ENCODE data around the gene ZNF407. TPM values are rescaled to one million over a fixed set of nuclear protein-coding genes. Genes with fewer than 3 reads are reported as not detected.
"Not testable (repeated sequence)": the region's sequence is repeated elsewhere in the genome, so short reads cannot be mapped to it uniquely, and the experiment has no call there.

The ZNF407 gene
- total and polyA plus RNA-seq, 2 donors = 5.1 to 9.7 TPM

DNA sequence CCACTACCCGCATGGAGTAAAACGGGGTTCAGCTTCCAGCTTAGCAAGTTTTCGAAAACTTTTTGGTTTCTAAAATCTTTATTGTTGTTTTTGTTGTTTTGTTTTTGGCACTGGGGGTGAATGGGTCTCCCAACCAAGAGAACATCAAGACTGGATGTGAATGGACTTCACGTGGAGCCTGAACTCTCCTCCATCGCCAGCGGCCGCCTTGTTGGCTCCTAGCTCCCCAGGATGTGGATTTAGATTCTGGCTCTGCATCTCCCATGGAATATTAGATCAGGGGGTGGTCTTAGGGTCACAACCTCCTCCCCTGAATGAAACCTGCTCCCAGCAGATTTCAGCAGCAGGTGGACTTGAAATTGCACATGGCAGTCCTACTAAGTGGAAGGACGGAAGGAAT, 488.0 kb downstream of the ZNF407 start:
- H3K36me3 ChIP-seq (ENCODE audit: control insufficient read depth in 2 of 2, insufficient read depth in 2 of 2, low read length in 1 of 2); H3K4me1 ChIP-seq (ENCODE audit: control insufficient read depth in 2 of 2, insufficient read depth in 2 of 2, low read length in 2 of 2); DNase-seq (ENCODE audit: low read depth in 6 of 9, low spot score in 9 of 9); H3K4me3 ChIP-seq (ENCODE audit: low read length in 2 of 2); H3K27me3 ChIP-seq (ENCODE audit: control insufficient read depth in 2 of 2, insufficient read depth in 1 of 2, low read length in 1 of 2); H3K27ac ChIP-seq (ENCODE audit: low read depth in 1 of 2, low read length in 1 of 2); H3K9me3 ChIP-seq (ENCODE audit: control insufficient read depth in 2 of 2, insufficient read depth in 1 of 2, low read length in 1 of 2): not testable (repeated sequence)
- 97% methylated on average over 8 of the region's 8 CpGs for WGBS

DNA sequence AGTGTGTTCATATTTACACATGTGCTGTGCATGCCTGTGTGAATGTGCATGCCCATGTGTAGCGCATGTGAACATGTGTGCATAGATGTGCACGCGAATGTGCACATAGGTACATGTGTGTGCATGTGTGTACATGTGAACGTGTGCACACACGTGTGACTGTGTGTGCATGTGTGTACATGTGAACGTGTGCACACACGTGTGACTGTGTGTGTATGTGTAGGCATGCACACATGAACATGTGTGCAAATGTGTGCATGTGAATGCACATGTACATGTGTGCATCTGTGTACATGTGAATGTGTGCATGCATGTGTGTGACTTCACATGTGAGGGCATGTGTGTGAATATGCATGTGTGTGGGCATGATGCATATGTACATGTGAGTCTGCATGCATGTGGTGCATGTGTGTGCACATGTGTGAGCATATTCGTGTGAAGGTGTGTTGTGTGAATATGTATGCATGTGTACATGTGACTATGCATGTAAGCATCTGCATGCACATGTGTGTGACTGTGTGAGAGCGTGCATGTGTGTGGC, 488.9 kb downstream of the ZNF407 start:
- Histone ChIP-seq H3K4me1 (ENCODE audit: control insufficient read depth in 2 of 2, insufficient read depth in 2 of 2, low read length in 2 of 2) (no peaks in the 10 kb centered on the region), H3K36me3 (ENCODE audit: control insufficient read depth in 2 of 2, insufficient read depth in 2 of 2, low read length in 1 of 2) (no peaks in the 10 kb centered on the region), H3K27me3 (ENCODE audit: control insufficient read depth in 2 of 2, insufficient read depth in 1 of 2, low read length in 1 of 2) (no peaks in the 10 kb centered on the region), H3K27ac (ENCODE audit: low read depth in 1 of 2, low read length in 1 of 2) (no peak overlapping the region), H3K4me3 (ENCODE audit: low read length in 2 of 2) (no peak overlapping the region), H3K9me3 (ENCODE audit: control insufficient read depth in 2 of 2, insufficient read depth in 1 of 2, low read length in 1 of 2) (peaks cover 0 to 10% of the 10 kb centered on the region in 2 donors)
- WGBS = 97% methylated on average over 9 of the region's 9 CpGs
- DNase-seq (ENCODE audit: low read depth in 6 of 9, low spot score in 9 of 9) = no peak

DNA sequence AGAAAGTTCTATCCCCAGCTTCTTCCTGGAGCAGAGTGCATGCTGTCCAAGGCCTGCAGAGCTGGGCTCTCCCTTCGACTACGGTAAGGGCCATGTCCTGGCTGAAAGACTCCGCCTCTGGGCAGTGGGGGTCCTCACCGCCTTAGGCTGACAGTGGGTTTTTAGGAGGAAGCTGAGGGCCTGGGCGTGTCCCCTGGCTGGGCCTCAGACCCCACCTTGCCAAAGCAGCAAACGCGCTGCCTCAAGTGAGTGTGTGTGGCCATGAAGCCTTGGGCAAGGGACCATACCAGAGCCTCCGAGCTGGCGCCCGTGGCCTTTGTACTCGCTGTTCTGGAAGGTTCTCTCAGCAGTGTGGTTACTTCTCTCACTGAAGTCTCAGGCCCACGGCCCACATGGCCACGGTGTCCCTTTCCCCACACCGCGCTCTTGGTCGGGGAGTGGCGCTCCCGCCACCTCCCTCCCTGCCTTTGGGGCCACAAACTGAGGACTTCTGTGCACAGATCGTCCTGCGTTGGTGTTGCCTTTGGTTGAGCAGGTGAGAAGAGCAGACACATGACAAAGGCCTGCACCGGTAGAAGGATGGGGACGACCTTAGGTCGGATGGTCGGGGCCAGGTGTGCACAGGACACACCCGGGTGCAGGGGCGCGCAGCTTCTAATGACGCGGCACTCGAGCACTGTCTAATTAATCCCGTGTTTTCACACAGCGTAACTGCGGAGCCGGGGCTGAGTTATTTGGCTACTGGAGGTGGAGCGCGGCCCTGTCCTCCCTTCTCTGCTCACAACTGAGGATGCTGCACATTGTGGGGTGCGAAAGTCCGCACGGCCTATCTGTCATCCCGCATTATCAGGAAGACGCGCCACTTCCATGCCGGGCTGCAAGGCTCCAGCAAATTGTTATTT, 489.7 kb downstream of the ZNF407 start:
- H3K36me3 ChIP-seq (ENCODE audit: control insufficient read depth in 2 of 2, insufficient read depth in 2 of 2, low read length in 1 of 2) = no peaks in the 10 kb centered on the region
- H3K27ac ChIP-seq (ENCODE audit: low read depth in 1 of 2, low read length in 1 of 2) = no peak overlapping the region
- DNase-seq (ENCODE audit: low read depth in 6 of 9, low spot score in 9 of 9) = no peak
- H3K27me3 ChIP-seq (ENCODE audit: control insufficient read depth in 2 of 2, insufficient read depth in 1 of 2, low read length in 1 of 2) = no peaks in the 10 kb centered on the region
- no peaks in the 10 kb centered on the region for H3K4me1 ChIP-seq (ENCODE audit: control insufficient read depth in 2 of 2, insufficient read depth in 2 of 2, low read length in 2 of 2)
- 98% methylated on average over 43 of the region's 43 CpGs for WGBS
- H3K4me3 ChIP-seq (ENCODE audit: low read length in 2 of 2) = no peak overlapping the region
- H3K9me3 ChIP-seq (ENCODE audit: control insufficient read depth in 2 of 2, insufficient read depth in 1 of 2, low read length in 1 of 2) = peaks cover 0 to 10% of the 10 kb centered on the region in 2 donors

DNA sequence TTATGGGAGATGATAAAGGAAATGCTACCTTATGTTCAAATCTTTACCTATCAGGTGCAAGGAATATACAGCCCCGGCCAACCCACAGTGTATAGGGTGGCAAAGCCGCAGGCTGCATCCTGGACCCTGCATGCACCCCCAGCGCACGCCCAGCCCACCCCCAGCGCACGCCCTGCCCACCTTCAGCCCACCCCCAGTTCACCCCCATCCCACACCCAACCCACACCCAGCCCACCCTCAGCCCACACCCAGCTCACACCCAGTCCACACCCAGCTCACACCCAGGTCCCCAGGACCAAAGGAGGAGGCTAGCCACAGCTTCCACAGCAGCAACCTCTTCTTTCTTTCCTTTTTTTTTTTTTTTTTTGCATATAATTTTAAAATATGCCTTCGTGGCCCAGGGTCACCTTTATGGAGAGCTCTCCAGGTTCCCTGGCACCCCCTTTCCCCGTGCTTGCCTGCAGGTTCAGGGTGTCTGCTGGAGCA, 490.4 kb downstream of the ZNF407 start:
- no peak overlapping the region for H3K27ac ChIP-seq (ENCODE audit: low read depth in 1 of 2, low read length in 1 of 2)
- H3K27me3 ChIP-seq (ENCODE audit: control insufficient read depth in 2 of 2, insufficient read depth in 1 of 2, low read length in 1 of 2) = no peaks in the 10 kb centered on the region
- no peaks in the 10 kb centered on the region for H3K4me1 ChIP-seq (ENCODE audit: control insufficient read depth in 2 of 2, insufficient read depth in 2 of 2, low read length in 2 of 2)
- no peak for DNase-seq (ENCODE audit: low read depth in 6 of 9, low spot score in 9 of 9)
- WGBS = 95% methylated on average over 8 of the region's 8 CpGs
- no peaks in the 10 kb centered on the region for H3K36me3 ChIP-seq (ENCODE audit: control insufficient read depth in 2 of 2, insufficient read depth in 2 of 2, low read length in 1 of 2)
- H3K9me3 ChIP-seq (ENCODE audit: control insufficient read depth in 2 of 2, insufficient read depth in 1 of 2, low read length in 1 of 2) = peaks cover 0 to 10% of the 10 kb centered on the region in 2 donors
- no peak overlapping the region for H3K4me3 ChIP-seq (ENCODE audit: low read length in 2 of 2)

DNA sequence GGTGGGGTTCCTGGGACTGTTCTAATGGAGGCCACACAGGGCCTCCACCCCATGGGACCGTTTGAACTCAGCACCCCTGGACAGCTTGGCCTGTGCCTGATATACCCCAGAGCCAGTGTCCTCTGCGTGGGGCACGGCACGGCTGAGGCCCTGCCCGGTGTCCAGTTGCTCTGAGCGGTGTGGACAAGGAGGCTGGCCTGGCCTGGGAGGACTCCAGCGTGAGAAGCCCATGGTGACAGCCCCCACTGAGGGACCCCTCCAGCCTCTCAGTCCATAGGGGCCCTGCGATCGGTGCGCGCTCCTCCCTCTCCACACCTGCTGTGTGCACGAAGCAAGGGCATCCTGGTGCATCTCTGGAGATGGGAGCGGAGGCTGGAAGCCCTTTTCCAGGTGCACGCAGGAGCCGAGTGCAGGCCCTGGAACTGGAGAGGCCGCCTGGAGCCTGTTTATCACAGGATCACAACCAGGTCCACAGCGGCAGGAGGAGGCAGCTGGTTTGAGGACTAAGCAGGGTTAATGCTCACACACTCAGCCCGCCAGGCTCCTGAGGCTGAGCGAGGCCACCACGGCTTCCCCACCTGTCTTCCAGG, 491.0 kb downstream of the ZNF407 start:
- Histone ChIP-seq H3K36me3 (ENCODE audit: control insufficient read depth in 2 of 2, insufficient read depth in 2 of 2, low read length in 1 of 2) (no peaks in the 10 kb centered on the region), H3K27ac (ENCODE audit: low read depth in 1 of 2, low read length in 1 of 2) (no peak overlapping the region), H3K27me3 (ENCODE audit: control insufficient read depth in 2 of 2, insufficient read depth in 1 of 2, low read length in 1 of 2) (no peaks in the 10 kb centered on the region), H3K4me1 (ENCODE audit: control insufficient read depth in 2 of 2, insufficient read depth in 2 of 2, low read length in 2 of 2) (no peaks in the 10 kb centered on the region), H3K9me3 (ENCODE audit: control insufficient read depth in 2 of 2, insufficient read depth in 1 of 2, low read length in 1 of 2) (peaks cover 0 to 9% of the 10 kb centered on the region in 2 donors), H3K4me3 (ENCODE audit: low read length in 2 of 2) (no peak overlapping the region)
- 97% methylated on average over 20 of the region's 20 CpGs for WGBS
- no peak for DNase-seq (ENCODE audit: low read depth in 6 of 9, low spot score in 9 of 9)

DNA sequence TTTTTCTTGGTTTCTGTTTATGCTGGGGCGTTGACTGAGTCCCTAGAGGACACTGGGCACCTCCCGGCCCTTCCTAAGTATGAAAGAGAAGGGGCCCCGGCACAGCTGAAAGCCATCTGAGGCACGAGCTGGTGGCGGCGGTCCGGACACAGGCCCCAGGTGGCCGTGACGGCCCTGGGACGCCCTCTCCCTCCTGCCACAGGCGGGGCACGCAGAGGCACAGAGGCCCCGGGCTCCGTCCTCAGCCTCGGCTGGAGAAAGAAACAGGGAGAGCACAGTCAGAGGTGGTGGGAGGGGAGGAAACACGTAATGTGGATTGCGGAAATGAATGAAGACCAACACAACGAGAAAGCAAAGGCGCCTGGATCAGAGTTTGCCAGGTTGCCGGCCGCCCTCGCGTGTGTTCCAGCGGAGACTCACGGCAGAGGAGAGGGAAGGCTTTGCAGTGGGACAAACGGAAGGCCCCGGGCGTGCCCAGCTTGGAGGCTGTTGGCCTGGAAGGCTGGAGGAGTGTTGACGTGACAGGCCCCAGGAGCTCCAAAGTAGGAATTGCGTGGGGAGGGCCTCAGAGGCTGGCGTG, 492.2 kb downstream of the ZNF407 start:
- H3K4me1 ChIP-seq (ENCODE audit: control insufficient read depth in 2 of 2, insufficient read depth in 2 of 2, low read length in 2 of 2) = no peaks in the 10 kb centered on the region
- H3K4me3 ChIP-seq (ENCODE audit: low read length in 2 of 2) = no peak overlapping the region
- WGBS = 96% methylated on average over 31 of the region's 31 CpGs
- no peak for DNase-seq (ENCODE audit: low read depth in 6 of 9, low spot score in 9 of 9)
- no peaks in the 10 kb centered on the region for H3K36me3 ChIP-seq (ENCODE audit: control insufficient read depth in 2 of 2, insufficient read depth in 2 of 2, low read length in 1 of 2)
- H3K27me3 ChIP-seq (ENCODE audit: control insufficient read depth in 2 of 2, insufficient read depth in 1 of 2, low read length in 1 of 2) = no peaks in the 10 kb centered on the region
- peaks cover 0 to 6% of the 10 kb centered on the region in 2 donors for H3K9me3 ChIP-seq (ENCODE audit: control insufficient read depth in 2 of 2, insufficient read depth in 1 of 2, low read length in 1 of 2)
- no peak overlapping the region for H3K27ac ChIP-seq (ENCODE audit: low read depth in 1 of 2, low read length in 1 of 2)

DNA sequence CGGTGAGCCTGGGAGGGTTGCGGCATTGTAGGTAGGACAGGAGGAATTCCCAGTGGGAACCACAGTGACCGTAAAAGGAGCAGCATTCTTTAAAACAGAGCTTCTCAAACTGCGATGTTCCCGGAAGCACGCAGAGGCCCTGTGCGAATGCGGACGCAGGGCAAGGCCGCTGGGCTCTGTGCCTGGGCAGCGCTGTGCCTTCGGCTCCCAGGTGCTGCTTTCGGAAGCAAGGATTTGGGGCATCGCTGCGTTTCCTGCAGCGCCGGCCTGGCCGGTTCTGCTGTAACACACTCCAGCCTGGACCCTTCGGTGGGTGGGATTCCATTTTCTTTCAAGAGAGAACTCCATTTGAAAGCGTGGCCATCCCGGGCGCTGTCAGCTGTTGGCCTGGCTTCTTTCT, 492.7 kb downstream of the ZNF407 start:
- no peak for DNase-seq (ENCODE audit: low read depth in 6 of 9, low spot score in 9 of 9)
- 96% methylated on average over 22 of the region's 22 CpGs for WGBS
- Histone ChIP-seq H3K27ac (ENCODE audit: low read depth in 1 of 2, low read length in 1 of 2) (no peak overlapping the region), H3K9me3 (ENCODE audit: control insufficient read depth in 2 of 2, insufficient read depth in 1 of 2, low read length in 1 of 2) (peaks cover 0 to 6% of the 10 kb centered on the region in 2 donors), H3K27me3 (ENCODE audit: control insufficient read depth in 2 of 2, insufficient read depth in 1 of 2, low read length in 1 of 2) (no peaks in the 10 kb centered on the region), H3K4me3 (ENCODE audit: low read length in 2 of 2) (no peak overlapping the region), H3K36me3 (ENCODE audit: control insufficient read depth in 2 of 2, insufficient read depth in 2 of 2, low read length in 1 of 2) (no peaks in the 10 kb centered on the region), H3K4me1 (ENCODE audit: control insufficient read depth in 2 of 2, insufficient read depth in 2 of 2, low read length in 2 of 2) (no peaks in the 10 kb centered on the region)

DNA sequence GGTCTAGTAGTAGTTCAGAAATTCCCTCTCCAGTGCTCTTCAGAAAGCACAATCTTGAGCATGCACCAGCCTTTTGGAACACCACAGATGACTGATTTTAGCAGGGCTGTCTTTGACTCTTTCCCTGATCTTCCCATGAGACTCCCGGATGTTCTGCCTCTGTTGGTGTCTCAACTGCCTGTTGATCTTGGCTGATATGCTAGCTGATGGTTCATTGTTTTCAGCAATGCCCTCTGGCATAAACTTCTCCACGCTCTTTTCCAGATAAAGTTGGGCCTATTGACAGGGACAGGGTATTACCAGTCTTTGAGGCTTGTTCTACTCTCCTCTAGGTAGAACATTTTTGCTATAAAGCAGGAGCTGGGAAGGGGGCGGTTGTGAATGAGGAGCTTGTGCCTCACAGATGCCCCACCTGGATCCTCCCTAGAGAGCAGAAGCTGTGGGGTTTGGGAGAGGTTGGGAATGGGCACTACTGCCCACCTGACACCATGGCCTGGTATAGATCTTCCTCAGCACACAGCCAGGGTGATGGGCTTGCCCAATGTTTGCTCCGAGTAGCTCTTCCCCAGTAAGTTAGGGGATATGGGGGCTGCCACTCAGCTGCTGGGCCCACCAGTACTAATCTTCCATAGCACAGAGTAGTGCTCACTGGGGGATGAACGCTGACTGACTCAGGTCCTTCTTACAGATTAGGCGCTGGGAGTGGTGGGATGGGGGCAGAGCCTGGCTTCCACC, 500.0 kb downstream of the ZNF407 start:
- DNase-seq (ENCODE audit: low read depth in 6 of 9, low spot score in 9 of 9) = no peak
- H3K4me3 ChIP-seq (ENCODE audit: low read length in 2 of 2) = no peak overlapping the region

More for the DNA sequence above, 500.0 kb downstream of the ZNF407 start:
- no peaks in the 10 kb centered on the region for H3K36me3 ChIP-seq (ENCODE audit: control insufficient read depth in 2 of 2, insufficient read depth in 2 of 2, low read length in 1 of 2)
- peaks cover 1 to 6% of the 10 kb centered on the region in 2 donors for H3K9me3 ChIP-seq (ENCODE audit: control insufficient read depth in 2 of 2, insufficient read depth in 1 of 2, low read length in 1 of 2)
- no peaks in the 10 kb centered on the region for H3K4me1 ChIP-seq (ENCODE audit: control insufficient read depth in 2 of 2, insufficient read depth in 2 of 2, low read length in 2 of 2)
- WGBS = 98% methylated on average over 6 of the region's 6 CpGs
- H3K27ac ChIP-seq (ENCODE audit: low read depth in 1 of 2, low read length in 1 of 2) = no peak overlapping the region
- H3K27me3 ChIP-seq (ENCODE audit: control insufficient read depth in 2 of 2, insufficient read depth in 1 of 2, low read length in 1 of 2) = no peaks in the 10 kb centered on the region

All from thymus (tissue), 11 donors.